ENCODE measurements around the gene HIRA.

HIRA gene

GRCh38 chr22:19360300-19360792, 71.2 kb downstream of the HIRA start:
- POLR2A ChIA-PET: no interaction called here
- Histone ChIP-seq H3K9me3 (ENCODE audit: control extremely low read depth in 1 of 5, control insufficient read depth in 4 of 5, insufficient read depth in 2 of 5, low read depth in 1 of 5, low read length in 4 of 5) (no peaks in the 10 kb centered on the region), H3K4me1 (ENCODE audit: control extremely low read depth in 1 of 4, control insufficient read depth in 4 of 4, insufficient read depth in 4 of 4, low read length in 3 of 4) (no peaks in the 10 kb centered on the region), H3K36me3 (ENCODE audit: control insufficient read depth in 4 of 4, insufficient read depth in 4 of 4, low read length in 3 of 4) (peaks cover 15 to 84% (median 56%) of the 10 kb centered on the region in 4 experiments), H3K27ac (ENCODE audit: insufficient read depth in 1 of 2, low read depth in 1 of 2, low read length in 2 of 2, poor library complexity in 1 of 2, severe bottlenecking in 2 of 2) (no peak overlapping the region), H3K27me3 (replicated peaks in 2 of 5; ENCODE audit: control insufficient read depth in 4 of 5, insufficient read depth in 5 of 5, low read length in 4 of 5) (no peaks in the 10 kb centered on the region), H3K4me3 (ENCODE audit: control insufficient read depth in 1 of 7, extremely low read depth in 1 of 7, insufficient read depth in 4 of 7, low read depth in 2 of 7, low read length in 6 of 7) (no peak overlapping the region)
- WGBS (ENCODE audit: insufficient coverage): 100% methylated on average over 6 of the region's 8 CpGs
- CTCF ChIA-PET: no interaction called here
- DNase-seq: no peak

GRCh38 chr22:19359554-19360299, 71.8 kb downstream of the HIRA start:
- Histone ChIP-seq H3K4me1 (ENCODE audit: control extremely low read depth in 1 of 4, control insufficient read depth in 4 of 4, insufficient read depth in 4 of 4, low read length in 3 of 4) (no peaks in the 10 kb centered on the region), H3K4me3 (ENCODE audit: control insufficient read depth in 1 of 7, extremely low read depth in 1 of 7, insufficient read depth in 4 of 7, low read depth in 2 of 7, low read length in 6 of 7) (no peak overlapping the region), H3K36me3 (ENCODE audit: control insufficient read depth in 4 of 4, insufficient read depth in 4 of 4, low read length in 3 of 4) (peaks cover 11 to 83% (median 58%) of the 10 kb centered on the region in 4 experiments), H3K9me3 (ENCODE audit: control extremely low read depth in 1 of 5, control insufficient read depth in 4 of 5, insufficient read depth in 2 of 5, low read depth in 1 of 5, low read length in 4 of 5) (no peaks in the 10 kb centered on the region), H3K27me3 (replicated peaks in 2 of 5; ENCODE audit: control insufficient read depth in 4 of 5, insufficient read depth in 5 of 5, low read length in 4 of 5) (no peaks in the 10 kb centered on the region), H3K27ac (ENCODE audit: insufficient read depth in 1 of 2, low read depth in 1 of 2, low read length in 2 of 2, poor library complexity in 1 of 2, severe bottlenecking in 2 of 2) (no peak overlapping the region)
- ChIA-PET CTCF (no interaction called here), POLR2A (no interaction called here)
- 98% methylated on average over 5 of the region's 6 CpGs for WGBS (ENCODE audit: insufficient coverage)
- no peak for DNase-seq

GRCh38 chr22:19358703-19359553, 72.6 kb downstream of the HIRA start:
- ChIA-PET CTCF (no interaction called here), POLR2A (no interaction called here)
- no peaks in the 10 kb centered on the region for H3K4me1 ChIP-seq (ENCODE audit: control extremely low read depth in 1 of 4, control insufficient read depth in 4 of 4, insufficient read depth in 4 of 4, low read length in 3 of 4)
- no peaks in the 10 kb centered on the region for H3K9me3 ChIP-seq (ENCODE audit: control extremely low read depth in 1 of 5, control insufficient read depth in 4 of 5, insufficient read depth in 2 of 5, low read depth in 1 of 5, low read length in 4 of 5)
- peaks cover 11 to 81% (median 58%) of the 10 kb centered on the region in 4 experiments for H3K36me3 ChIP-seq (ENCODE audit: control insufficient read depth in 4 of 4, insufficient read depth in 4 of 4, low read length in 3 of 4)
- no peak overlapping the region for H3K4me3 ChIP-seq (ENCODE audit: control insufficient read depth in 1 of 7, extremely low read depth in 1 of 7, insufficient read depth in 4 of 7, low read depth in 2 of 7, low read length in 6 of 7)
- over 99% methylated on average over 11 of the region's 13 CpGs for WGBS (ENCODE audit: insufficient coverage)
- no peaks in the 10 kb centered on the region for H3K27me3 ChIP-seq (replicated peaks in 2 of 5; ENCODE audit: control insufficient read depth in 4 of 5, insufficient read depth in 5 of 5, low read length in 4 of 5)
- no peak for DNase-seq
- no peak overlapping the region for H3K27ac ChIP-seq (ENCODE audit: insufficient read depth in 1 of 2, low read depth in 1 of 2, low read length in 2 of 2, poor library complexity in 1 of 2, severe bottlenecking in 2 of 2)

GRCh38 chr22:19358195-19358594, 73.3 kb downstream of the HIRA start:
- Histone ChIP-seq H3K9me3 (ENCODE audit: control extremely low read depth in 1 of 5, control insufficient read depth in 4 of 5, insufficient read depth in 2 of 5, low read depth in 1 of 5, low read length in 4 of 5) (no peaks in the 10 kb centered on the region), H3K4me1 (ENCODE audit: control extremely low read depth in 1 of 4, control insufficient read depth in 4 of 4, insufficient read depth in 4 of 4, low read length in 3 of 4) (no peaks in the 10 kb centered on the region), H3K27me3 (replicated peaks in 2 of 5; ENCODE audit: control insufficient read depth in 4 of 5, insufficient read depth in 5 of 5, low read length in 4 of 5) (no peaks in the 10 kb centered on the region), H3K4me3 (ENCODE audit: control insufficient read depth in 1 of 7, extremely low read depth in 1 of 7, insufficient read depth in 4 of 7, low read depth in 2 of 7, low read length in 6 of 7) (no peak overlapping the region), H3K36me3 (ENCODE audit: control insufficient read depth in 4 of 4, insufficient read depth in 4 of 4, low read length in 3 of 4) (peaks cover 11 to 84% (median 61%) of the 10 kb centered on the region in 4 experiments), H3K27ac (ENCODE audit: insufficient read depth in 1 of 2, low read depth in 1 of 2, low read length in 2 of 2, poor library complexity in 1 of 2, severe bottlenecking in 2 of 2) (no peak overlapping the region)
- 100% methylated on average over 1 of the region's 2 CpGs for WGBS (ENCODE audit: insufficient coverage)
- CTCF ChIA-PET: no interaction called here
- DNase-seq: no peak
- POLR2A ChIA-PET: no interaction called here

DNA sequence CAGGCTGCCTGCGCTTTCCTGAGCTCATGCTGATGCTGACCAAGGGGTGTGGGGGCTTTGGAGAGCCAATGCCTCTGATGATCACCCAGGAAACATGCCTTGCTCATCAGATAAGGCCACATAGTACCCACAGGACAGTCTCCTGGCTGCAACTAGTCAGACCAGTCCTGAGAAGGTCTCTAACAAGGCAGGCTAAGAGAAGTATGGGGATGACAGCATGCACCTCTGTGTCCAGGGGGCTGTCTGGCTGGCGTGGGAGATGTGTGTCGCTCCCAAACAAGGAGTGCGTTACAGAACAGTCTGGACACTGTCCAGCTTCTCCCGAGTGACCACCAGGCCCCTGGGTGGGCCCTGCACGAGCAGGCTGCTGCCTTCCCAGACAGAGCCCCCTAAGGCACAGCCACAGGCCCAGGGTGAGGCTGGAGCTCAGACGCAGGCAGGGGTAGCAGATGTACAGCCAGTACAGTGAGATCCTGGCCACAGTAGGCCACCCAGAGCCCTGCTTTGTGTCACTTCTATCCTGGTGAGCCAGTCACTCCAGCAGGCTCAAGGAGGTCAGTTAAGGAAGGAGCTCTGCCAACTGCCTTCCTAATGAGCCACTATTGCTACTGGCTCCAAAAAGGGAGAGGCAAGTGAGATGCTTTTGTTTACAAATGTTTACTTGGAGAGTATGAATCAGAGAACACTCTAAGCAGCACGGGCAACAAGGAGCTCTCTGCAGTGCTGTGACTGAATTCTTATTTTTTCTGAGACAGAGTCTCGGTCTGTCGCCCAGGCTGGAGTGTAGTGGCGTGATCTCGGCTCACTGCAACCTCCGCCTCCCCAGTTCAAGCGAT, 74.0 kb downstream of the HIRA start:
- Histone ChIP-seq H3K27me3 (replicated peaks in 2 of 5; ENCODE audit: control insufficient read depth in 4 of 5, insufficient read depth in 5 of 5, low read length in 4 of 5) (no peaks in the 10 kb centered on the region), H3K9me3 (ENCODE audit: control extremely low read depth in 1 of 5, control insufficient read depth in 4 of 5, insufficient read depth in 2 of 5, low read depth in 1 of 5, low read length in 4 of 5) (no peaks in the 10 kb centered on the region), H3K36me3 (ENCODE audit: control insufficient read depth in 4 of 4, insufficient read depth in 4 of 4, low read length in 3 of 4) (peaks cover 15 to 91% (median 67%) of the 10 kb centered on the region in 4 experiments), H3K4me1 (ENCODE audit: control extremely low read depth in 1 of 4, control insufficient read depth in 4 of 4, insufficient read depth in 4 of 4, low read length in 3 of 4) (no peaks in the 10 kb centered on the region), H3K4me3 (ENCODE audit: control insufficient read depth in 1 of 7, extremely low read depth in 1 of 7, insufficient read depth in 4 of 7, low read depth in 2 of 7, low read length in 6 of 7) (no peak overlapping the region), H3K27ac (ENCODE audit: insufficient read depth in 1 of 2, low read depth in 1 of 2, low read length in 2 of 2, poor library complexity in 1 of 2, severe bottlenecking in 2 of 2) (no peak overlapping the region)
- ChIA-PET POLR2A (no interaction called here), CTCF (no interaction called here)
- 97% methylated on average over 14 of the region's 14 CpGs for WGBS (ENCODE audit: insufficient coverage)
- DNase-seq: no peak

DNA sequence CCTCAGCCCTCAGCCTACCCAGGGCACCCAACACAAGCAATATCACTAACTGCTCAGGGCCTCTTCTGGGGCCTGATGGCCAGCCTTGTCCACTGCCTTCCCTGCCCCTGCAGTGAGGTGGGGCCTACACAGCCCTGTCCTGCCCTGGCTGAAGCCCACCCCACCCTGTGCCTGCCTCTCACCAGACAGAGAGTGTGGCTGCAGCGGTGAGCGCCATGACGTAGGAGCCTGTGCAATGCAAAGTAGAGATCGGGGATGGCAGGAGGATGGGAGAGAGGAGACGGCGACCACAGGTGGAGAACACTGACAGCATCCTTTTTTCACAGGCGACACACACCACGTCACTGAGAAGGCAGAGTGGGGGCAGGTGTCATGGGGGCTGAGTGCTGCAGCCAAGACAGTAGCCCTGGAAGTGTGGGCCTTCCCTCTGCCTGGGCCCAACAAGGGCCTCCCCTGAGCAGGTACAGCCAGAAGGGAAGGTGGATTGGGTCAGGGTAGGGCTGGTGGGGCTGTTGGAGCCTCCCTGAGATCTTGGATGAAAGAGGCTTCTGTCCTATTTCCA, 74.7 kb downstream of the HIRA start:
- H3K9me3 ChIP-seq (ENCODE audit: control extremely low read depth in 1 of 5, control insufficient read depth in 4 of 5, insufficient read depth in 2 of 5, low read depth in 1 of 5, low read length in 4 of 5): no peaks in the 10 kb centered on the region
- ChIA-PET CTCF (no interaction called here), POLR2A (no interaction called here)
- H3K4me1 ChIP-seq (ENCODE audit: control extremely low read depth in 1 of 4, control insufficient read depth in 4 of 4, insufficient read depth in 4 of 4, low read length in 3 of 4): no peaks in the 10 kb centered on the region
- H3K27me3 ChIP-seq (replicated peaks in 2 of 5; ENCODE audit: control insufficient read depth in 4 of 5, insufficient read depth in 5 of 5, low read length in 4 of 5): no peaks in the 10 kb centered on the region
- DNase-seq: no peak
- no peak overlapping the region for H3K27ac ChIP-seq (ENCODE audit: insufficient read depth in 1 of 2, low read depth in 1 of 2, low read length in 2 of 2, poor library complexity in 1 of 2, severe bottlenecking in 2 of 2)
- no peak overlapping the region for H3K4me3 ChIP-seq (ENCODE audit: control insufficient read depth in 1 of 7, extremely low read depth in 1 of 7, insufficient read depth in 4 of 7, low read depth in 2 of 7, low read length in 6 of 7)
- 98% methylated on average over 7 of the region's 8 CpGs for WGBS (ENCODE audit: insufficient coverage)
- peaks cover 15 to 95% (median 69%) of the 10 kb centered on the region in 4 experiments for H3K36me3 ChIP-seq (ENCODE audit: control insufficient read depth in 4 of 4, insufficient read depth in 4 of 4, low read length in 3 of 4)

Measured in common myeloid progenitor, CD34-positive (primary cell).